Astrocyte of the cerebellum (primary cell): ENCODE data around the gene RALGAPA2.

ENCODE experiments used
- DNase-seq: peaks from one replicate; pipeline ENCODE4 v3.0.0-alpha.2; 2011; ENCODE audit warnings: low read depth
- H3K4me3 ChIP-seq: 2 replicates; pipeline ENCODE4 v1.5.1; 2011; ENCODE audit warnings: mild to moderate bottlenecking, low read depth, low read length, moderate library complexity
- in situ Hi-C: cut with HindIII; loops from 2 replicates; pipeline ENCODE4 v1.10.0; 2017; ENCODE audit warnings: low sequenced_read_pairs
- TF ChIP-seq, protein P1 (sequence below): IDR thresholded peaks from 2 replicates; pipeline ENCODE4 v1.5.1; 2012; ENCODE audit warnings: low read length, low read depth, moderate library complexity, mild to moderate bottlenecking; ENCODE audit errors: missing control alignments

Gene RALGAPA2

DNA sequence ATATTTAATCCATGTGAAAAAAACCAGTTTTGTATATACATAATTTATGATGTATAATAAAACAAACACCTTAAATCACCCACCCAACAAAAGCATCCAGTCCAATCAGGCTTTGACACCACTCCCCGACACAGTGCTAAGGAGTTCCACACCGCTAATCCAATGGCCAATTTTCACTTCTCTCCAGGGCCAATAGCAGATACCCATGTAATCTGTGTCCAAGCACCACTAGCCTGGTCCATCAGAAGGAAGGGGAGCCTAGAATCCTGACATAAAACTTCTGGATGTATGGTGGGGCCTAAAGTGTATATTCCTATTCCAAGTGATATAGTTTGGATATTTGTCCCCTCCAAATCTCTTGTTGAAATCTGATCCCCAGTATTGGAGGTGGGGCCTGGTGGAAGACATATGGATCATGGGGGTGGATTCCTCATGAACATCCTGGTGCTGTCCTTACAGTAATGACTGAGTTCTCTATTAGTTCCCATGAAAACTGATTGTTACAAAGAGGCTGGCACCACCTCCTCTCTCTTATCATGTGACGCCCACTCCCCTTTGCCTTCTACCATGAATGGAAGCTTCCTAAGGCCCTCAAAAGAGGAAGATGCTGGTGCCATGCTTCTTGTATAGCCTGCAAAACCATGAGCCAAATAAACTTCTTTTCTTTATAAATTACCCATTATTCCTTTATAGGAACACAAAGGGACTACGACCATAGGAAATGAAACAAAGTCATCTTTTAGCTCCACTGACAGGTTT, 20.8 kb downstream of the RALGAPA2 start:
- no peak for DNase-seq
- TF ChIP-seq, protein P1, sequence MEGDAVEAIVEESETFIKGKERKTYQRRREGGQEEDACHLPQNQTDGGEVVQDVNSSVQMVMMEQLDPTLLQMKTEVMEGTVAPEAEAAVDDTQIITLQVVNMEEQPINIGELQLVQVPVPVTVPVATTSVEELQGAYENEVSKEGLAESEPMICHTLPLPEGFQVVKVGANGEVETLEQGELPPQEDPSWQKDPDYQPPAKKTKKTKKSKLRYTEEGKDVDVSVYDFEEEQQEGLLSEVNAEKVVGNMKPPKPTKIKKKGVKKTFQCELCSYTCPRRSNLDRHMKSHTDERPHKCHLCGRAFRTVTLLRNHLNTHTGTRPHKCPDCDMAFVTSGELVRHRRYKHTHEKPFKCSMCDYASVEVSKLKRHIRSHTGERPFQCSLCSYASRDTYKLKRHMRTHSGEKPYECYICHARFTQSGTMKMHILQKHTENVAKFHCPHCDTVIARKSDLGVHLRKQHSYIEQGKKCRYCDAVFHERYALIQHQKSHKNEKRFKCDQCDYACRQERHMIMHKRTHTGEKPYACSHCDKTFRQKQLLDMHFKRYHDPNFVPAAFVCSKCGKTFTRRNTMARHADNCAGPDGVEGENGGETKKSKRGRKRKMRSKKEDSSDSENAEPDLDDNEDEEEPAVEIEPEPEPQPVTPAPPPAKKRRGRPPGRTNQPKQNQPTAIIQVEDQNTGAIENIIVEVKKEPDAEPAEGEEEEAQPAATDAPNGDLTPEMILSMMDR: no peak
- in situ Hi-C loops: no loop called here
- no peak overlapping the region for H3K4me3 ChIP-seq

- TF ChIP-seq, protein P1: no peak
- in situ Hi-C loops: no loop called here
- DNase-seq: no peak
- no peak overlapping the region for H3K4me3 ChIP-seq
Measured at GRCh38 chr20:20690676-20691476, 21.6 kb downstream of the RALGAPA2 start.

- TF ChIP-seq, protein P1: no peak
- in situ Hi-C loops: no loop called here
- H3K4me3 ChIP-seq: no peak overlapping the region
- peak; percentile 23 for DNase-seq
Measured at GRCh38 chr20:20687319-20687718, 25.1 kb downstream of the RALGAPA2 start.

DNA sequence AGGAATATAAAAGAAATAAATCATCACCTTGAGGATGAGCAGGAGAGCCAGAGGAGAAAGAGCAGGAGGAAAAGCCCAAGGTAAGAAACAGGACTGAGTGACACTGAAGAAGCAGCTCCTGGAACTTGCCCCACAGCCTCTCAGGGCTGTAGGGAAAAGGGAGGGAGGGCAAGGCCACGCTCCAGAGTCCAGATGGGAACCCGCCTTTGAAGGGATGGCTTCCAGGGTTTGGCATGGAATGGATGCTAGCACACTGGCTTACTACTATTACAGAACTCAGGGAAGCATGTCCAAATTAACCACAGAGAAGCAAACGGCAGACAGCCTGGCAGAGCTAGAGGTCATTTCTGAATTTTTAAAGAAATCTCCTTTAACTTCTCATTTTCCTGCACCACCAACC, 26.8 kb downstream of the RALGAPA2 start:
- TF ChIP-seq, protein P1: no peak
- peak; percentile 4 for DNase-seq
- H3K4me3 ChIP-seq: no peak overlapping the region
- in situ Hi-C loops: no loop called here

- DNase-seq: no peak
- in situ Hi-C loops: no loop called here
- TF ChIP-seq, protein P1: no peak
Measured at GRCh38 chr20:20683481-20684321, 28.7 kb downstream of the RALGAPA2 start.

DNA sequence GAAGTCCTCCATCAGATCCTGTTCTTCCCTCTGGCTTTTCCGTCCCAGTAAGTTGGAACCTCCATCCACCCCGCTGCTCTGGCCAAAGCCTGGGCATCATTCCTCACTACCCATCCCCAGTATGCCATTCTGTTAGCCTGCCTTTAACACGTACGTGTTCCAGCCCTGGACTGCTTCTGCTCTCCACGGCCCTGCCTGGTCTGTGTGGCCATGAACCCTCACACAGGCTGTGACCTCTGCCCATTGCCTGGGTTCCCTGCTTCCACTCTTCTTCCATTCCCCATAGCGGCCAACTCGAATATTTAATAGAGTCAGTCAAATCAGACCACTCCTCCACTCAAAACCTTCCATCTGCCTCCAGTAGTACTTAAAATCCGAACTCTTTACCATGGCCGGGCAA, 29.4 kb downstream of the RALGAPA2 start:
- DNase-seq: no peak
- H3K4me3 ChIP-seq: no peak overlapping the region
- TF ChIP-seq, protein P1: no peak
- in situ Hi-C loops: no loop called here

More at GRCh38 chr20:20683481-20684321, 28.7 kb downstream of the RALGAPA2 start:
- H3K4me3 ChIP-seq: no peak overlapping the region
